GM12878 (cell line): ENCODE measurements around the gene C16orf86.

Experiments used
- EZH2 ChIP-seq: IDR thresholded peaks from 2 replicates; pipeline ENCODE4 v1.6.1; 2012; ENCODE audit warnings: low read depth, mild to moderate bottlenecking, control low read depth, inconsistent platforms, low read length, borderline replicate concordance; ENCODE audit not compliant: control insufficient read depth
- FOS ChIP-seq: IDR thresholded peaks from 3 replicates; pipeline ENCODE4 v1.6.1; 2011; ENCODE audit warnings: borderline replicate concordance; ENCODE audit not compliant: insufficient read length; ENCODE audit errors: extremely low read depth
- POLR2AphosphoS5 ChIP-seq: IDR thresholded peaks from 2 replicates; pipeline ENCODE4 v1.6.1; 2011; ENCODE audit warnings: mild to moderate bottlenecking, low read length, inconsistent platforms
- SMC3 ChIP-seq: IDR thresholded peaks from 2 replicates; pipeline ENCODE4 v1.6.1; 2011; ENCODE audit warnings: low read length, improper control_type of control experiment, borderline replicate concordance
- ZNF24 ChIP-seq: fragments of 450-650 bp; IDR thresholded peaks from 2 replicates; pipeline ENCODE4 v1.6.1; 2017; ENCODE audit warnings: antibody characterized with exemption, mild to moderate bottlenecking
- TF ChIP-seq, protein P1 (sequence below): IDR thresholded peaks from 2 replicates; pipeline ENCODE4 v1.6.1; 2011; ENCODE audit warnings: low read depth, mild to moderate bottlenecking, low read length, moderate library complexity, borderline replicate concordance; ENCODE audit errors: extremely low read depth
- TF ChIP-seq, protein P2 (sequence below), 3 experiments: IDR thresholded peaks in 2 of 3; conservative IDR thresholded peaks in 1 of 3; 2 replicates each; pipeline ENCODE4 v1.5.1; 2011; ENCODE audit warnings: low read depth in 3 of 3, low read length in 3 of 3, mild to moderate bottlenecking in 3 of 3, control low read depth in 2 of 3, moderate library complexity in 2 of 3, inconsistent platforms in 1 of 3, mixed read lengths in 1 of 3; ENCODE audit not compliant: control insufficient read depth in 2 of 3, insufficient read depth in 1 of 3; ENCODE audit errors: extremely low read depth in 1 of 3

DNA sequence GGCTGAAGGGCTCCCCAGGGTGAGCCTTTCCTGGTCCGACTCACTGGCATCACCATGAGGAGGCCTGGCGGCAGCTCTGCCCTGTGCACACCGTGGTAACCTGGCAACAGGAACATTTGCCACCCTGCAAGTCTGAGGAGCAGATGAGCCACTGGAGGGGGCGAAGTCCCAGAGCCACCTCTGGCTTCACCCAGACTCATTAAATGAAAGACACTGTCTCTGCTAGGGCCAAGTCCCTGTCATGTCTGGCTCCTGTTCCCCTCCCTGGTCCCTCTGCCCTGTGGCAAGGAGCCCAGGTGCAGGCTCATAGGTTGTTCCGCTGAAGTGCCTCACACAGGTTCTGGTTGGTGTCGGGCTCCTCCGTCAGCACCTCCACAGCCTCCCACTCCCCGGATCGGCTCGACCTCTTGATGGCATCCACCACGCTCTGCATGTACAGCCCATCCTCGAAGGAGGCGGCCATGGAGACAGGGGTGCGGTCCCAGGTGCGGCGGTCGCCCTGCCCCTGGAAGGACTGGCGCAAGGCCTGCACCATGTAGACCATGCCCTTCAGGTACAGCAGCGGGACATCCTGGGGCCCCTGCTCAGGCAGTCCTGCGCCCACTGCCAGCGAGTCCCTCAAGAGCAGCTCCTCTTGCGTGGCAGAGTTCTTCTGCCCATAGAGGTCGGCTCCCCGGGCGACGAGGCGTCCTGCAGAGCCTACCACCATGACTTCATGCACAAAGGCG is 8.4 kb downstream of the C16orf86 start:
- no peak for TF ChIP-seq ZNF24
- TF ChIP-seq FOS, result no peak
- TF ChIP-seq SMC3, result no peak
- no peak for TF ChIP-seq POLR2AphosphoS5
- no peak for TF ChIP-seq EZH2
- TF ChIP-seq, protein P1, sequence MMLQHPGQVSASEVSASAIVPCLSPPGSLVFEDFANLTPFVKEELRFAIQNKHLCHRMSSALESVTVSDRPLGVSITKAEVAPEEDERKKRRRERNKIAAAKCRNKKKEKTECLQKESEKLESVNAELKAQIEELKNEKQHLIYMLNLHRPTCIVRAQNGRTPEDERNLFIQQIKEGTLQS, result no peak
- TF ChIP-seq, protein P2, sequence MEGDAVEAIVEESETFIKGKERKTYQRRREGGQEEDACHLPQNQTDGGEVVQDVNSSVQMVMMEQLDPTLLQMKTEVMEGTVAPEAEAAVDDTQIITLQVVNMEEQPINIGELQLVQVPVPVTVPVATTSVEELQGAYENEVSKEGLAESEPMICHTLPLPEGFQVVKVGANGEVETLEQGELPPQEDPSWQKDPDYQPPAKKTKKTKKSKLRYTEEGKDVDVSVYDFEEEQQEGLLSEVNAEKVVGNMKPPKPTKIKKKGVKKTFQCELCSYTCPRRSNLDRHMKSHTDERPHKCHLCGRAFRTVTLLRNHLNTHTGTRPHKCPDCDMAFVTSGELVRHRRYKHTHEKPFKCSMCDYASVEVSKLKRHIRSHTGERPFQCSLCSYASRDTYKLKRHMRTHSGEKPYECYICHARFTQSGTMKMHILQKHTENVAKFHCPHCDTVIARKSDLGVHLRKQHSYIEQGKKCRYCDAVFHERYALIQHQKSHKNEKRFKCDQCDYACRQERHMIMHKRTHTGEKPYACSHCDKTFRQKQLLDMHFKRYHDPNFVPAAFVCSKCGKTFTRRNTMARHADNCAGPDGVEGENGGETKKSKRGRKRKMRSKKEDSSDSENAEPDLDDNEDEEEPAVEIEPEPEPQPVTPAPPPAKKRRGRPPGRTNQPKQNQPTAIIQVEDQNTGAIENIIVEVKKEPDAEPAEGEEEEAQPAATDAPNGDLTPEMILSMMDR (IDR thresholded peaks at IDR 0.05 in 2 of 3, conservative IDR thresholded peaks at IDR 0.05 in 1 of 3; ENCODE audit: control insufficient read depth in 2 of 3, extremely low read depth in 1 of 3, insufficient read depth in 1 of 3, low read depth in 3 of 3, low read length in 3 of 3), result no peak
